Omental fat pad (tissue), 4 donors: ENCODE measurements around the gene TPSG1. TPM values are rescaled to one million over a fixed set of nuclear protein-coding genes. Genes with fewer than 3 reads are reported as not detected.
"Not testable (repeated sequence)": the region's sequence is repeated elsewhere in the genome, so short reads cannot be mapped to it uniquely, and the experiment has no call there.

ENCODE experiments used
- ATAC-seq: fragments of 150-250 bp; one replicate; pipeline ENCODE4 v1.9.1; 2016; ENCODE audit warnings: mild to moderate bottlenecking, moderate library complexity; ENCODE audit not compliant: low FRiP score
- DNase-seq: peaks from one replicate; pipeline ENCODE4 v3.0.0-alpha.2; 2019; ENCODE audit warnings: low spot score
- total RNA-seq, 4 donors: library from RNA; depleted of rRNA; stranded (reverse); fragments of >200 nt; gene quantifications; one replicate each; pipeline ENCODE4 v1.1.0, GENCODE V29; 2016
- TF ChIP-seq, protein P1 (sequence below), 3 donors: fragments of 450-650 bp; IDR thresholded peaks; one replicate each; pipeline ENCODE4 v1.5.1; 2016 to 2017; ENCODE audit warnings: antibody characterized with exemption in 3 of 3, mild to moderate bottlenecking in 3 of 3, moderate library complexity in 2 of 3

TPSG1 gene
- total RNA-seq, 4 donors from 2014 or later = 1.3 TPM; not detected in 3

DNA sequence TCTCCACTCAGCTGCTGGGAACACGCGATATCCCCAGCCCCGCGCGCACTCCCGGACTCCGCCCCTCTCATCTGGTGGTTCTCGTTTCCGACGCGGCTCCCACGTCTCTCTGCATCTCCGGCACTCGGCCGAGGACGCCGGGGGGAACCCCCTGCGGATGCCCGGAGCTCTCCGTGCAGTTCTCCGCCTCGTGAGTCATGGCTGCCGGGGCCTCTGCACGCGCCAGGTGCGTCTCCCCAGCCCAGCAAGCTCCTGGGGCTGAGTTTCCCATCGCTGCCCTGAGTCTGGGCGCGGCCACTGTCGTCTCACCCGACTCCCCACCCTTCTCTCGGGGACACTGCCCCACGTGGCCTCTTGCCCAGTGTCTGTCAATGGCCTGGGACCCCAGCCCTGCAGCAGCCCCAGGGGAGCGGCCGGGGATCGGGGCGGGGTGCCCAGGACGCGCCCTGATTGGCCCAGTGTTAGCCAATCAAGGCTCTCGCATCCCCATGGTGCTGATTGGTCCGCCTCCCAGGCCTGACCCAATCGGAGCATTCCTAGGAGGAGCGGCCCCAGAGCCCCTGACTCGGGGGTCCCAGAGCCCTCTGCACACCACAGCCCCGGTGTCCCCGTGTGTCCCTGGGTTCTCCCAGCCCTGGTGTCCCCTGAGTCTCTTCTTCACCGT is 28.8 kb upstream of the TPSG1 start:
- peak; percentile 49 for ATAC-seq
- DNase-seq = not testable (repeated sequence)

DNA sequence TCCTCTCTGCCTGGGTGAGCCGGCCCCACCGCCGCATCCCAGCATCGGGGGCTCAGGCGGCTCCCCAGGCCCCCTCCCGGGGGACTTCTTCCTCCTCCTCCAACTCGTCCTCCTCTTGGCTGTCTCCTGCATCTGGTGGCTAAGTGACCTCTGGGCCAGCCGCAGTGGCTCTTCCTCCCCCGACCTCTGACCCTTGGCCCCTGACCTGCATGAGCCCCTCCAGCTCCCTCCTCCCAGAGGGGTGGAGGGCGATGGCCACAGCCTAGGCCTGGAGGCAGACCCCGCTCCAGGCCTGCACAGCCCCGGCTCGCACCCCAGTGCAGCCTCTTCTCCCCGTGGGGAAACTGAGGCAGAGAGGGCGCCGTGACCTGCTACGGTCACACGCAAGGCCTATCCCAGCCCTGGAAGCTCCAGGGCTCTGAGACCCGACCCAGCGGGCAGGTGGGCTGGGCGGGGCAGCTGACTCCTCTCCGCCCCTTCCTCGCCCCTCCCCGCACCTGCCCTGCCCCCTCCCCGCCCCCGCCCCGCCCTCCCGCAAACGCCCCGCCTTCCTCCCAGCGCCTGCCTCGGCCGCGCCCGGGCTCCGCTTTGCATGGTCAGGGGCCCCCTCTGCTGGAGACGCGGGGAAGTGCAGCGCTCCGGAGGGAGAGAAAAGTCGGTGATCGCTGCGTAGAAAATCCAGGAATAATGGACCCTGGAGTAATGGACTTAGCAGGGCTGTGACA is 24.1 kb upstream of the TPSG1 start:
- not testable (repeated sequence) for DNase-seq
- peak; percentile 31 for ATAC-seq

DNA sequence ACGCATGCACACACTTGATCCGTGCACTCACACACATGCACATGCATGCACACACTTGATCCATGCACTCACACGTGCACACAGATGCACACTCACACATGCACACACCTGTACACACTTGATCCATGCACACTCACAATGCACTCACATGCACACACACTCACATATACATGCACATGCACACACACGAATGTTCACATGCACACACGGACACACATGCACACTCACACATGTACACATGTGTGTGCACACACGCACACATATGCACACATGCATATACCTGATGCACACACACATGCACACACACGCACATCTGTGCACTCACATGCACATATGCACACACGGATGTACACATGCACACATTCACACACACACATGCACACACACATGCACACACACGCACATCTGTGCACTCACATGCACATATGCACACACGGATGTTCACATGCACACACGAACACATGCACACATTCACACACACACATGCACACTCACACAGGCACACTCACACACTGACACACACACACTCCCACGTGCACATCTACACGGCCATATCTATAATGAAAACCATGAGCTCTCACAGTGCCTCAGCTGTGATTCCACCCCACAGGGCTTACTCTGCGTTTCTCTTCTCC is 23.0 kb upstream of the TPSG1 start:
- not testable (repeated sequence) for ATAC-seq, DNase-seq

DNA sequence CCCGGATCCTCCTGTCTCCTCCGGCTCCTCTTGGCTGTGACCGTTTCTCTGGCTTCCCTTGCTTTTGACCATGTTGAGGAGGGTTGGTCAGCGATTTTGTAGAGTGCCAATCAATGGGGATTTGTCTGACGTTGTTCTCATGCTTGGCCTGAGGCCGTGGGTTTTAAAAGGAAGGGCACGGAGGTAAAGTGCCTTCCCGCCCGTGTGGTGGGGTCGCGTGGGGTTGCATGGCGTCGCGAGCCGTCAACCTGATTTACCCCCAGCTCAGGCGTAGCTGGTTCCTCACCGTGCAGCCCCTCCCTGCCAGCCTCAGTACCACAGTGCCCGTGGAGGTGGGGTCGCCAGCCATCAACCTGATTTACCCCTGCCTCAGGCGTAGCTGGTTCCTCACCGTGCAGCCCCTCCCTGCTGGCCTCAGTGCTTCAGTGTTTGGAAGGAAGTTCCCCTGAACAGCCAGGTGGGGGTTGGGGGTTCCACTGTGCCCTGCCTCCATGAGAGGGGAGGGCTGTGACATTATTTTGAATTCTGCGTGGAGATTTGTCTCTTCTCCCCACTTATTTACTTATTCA is 20.5 kb upstream of the TPSG1 start:
- no peak for ATAC-seq
- TF ChIP-seq, protein P1, sequence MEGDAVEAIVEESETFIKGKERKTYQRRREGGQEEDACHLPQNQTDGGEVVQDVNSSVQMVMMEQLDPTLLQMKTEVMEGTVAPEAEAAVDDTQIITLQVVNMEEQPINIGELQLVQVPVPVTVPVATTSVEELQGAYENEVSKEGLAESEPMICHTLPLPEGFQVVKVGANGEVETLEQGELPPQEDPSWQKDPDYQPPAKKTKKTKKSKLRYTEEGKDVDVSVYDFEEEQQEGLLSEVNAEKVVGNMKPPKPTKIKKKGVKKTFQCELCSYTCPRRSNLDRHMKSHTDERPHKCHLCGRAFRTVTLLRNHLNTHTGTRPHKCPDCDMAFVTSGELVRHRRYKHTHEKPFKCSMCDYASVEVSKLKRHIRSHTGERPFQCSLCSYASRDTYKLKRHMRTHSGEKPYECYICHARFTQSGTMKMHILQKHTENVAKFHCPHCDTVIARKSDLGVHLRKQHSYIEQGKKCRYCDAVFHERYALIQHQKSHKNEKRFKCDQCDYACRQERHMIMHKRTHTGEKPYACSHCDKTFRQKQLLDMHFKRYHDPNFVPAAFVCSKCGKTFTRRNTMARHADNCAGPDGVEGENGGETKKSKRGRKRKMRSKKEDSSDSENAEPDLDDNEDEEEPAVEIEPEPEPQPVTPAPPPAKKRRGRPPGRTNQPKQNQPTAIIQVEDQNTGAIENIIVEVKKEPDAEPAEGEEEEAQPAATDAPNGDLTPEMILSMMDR (IDR thresholded peaks at IDR 0.05) = no peak
- DNase-seq = no peak

DNA sequence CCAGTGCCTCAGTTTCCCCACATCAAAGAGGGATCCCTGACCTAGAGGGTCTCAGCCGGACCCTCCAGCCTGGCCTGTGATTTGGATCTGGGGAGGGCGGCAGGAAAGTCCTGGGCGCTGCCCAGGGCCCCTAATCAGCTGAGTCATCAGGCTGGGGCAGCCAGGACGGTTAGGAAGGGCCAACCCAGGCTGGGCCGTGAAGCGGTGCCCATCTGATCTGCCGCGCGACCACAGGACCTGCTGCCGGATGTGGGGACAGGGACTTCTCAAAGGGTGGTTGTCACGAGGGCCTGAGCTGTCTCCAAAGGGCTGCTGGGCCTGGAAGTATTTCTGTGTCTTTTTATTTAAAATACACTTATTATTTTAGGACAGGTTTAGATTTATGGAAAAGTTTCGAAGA is 19.8 kb upstream of the TPSG1 start:
- DNase-seq (no peak), ATAC-seq (peak; percentile 44)
- TF ChIP-seq, protein P1 (IDR thresholded peaks at IDR 0.05) = no peak

DNA sequence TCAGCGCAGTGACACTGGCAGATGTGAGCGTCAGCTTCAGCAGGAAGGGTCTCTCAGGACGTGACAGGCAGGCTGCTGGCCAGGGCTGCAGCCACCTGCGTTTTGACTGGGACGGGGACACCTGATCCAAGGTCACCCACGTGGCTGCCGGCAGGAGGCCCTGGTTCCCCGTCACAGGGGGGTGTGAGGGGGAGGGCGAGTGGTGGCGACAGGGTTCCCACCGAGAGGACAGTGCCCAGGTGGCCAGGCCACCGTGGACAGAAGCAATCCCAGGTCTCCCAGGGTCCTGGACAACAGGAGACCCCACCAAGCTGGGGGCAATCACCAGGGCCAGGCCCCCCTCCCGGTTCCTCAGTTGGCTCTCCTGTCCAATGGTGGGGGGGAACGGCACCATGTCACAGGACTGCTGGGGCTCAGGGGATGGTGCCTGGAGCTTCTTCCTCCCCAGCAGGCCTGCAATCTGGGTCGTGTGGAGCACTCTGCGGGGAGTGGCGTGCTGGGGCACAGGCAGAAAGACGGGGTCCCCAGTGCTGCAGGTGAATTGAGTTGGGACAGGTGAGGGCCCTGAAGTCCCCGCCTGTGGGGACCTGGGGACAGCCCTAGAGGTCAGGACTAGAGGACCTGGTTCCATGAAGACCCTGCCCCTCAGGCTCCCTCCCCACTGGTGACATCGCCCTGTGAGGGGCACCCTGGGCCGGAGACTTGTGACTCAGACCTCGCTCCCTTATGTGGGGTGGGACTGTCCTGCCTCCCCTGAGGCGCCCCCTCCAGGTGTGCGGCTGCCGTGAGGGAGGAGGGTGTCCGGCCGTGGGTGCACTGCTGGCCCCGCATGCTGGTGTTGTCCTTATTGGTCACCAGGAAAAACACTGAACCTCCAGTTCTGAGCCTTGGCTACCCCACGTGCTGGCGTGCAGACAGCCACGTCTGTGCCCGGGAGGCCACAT is 19.1 kb upstream of the TPSG1 start:
- DNase-seq = not testable (repeated sequence)
- ATAC-seq = peak; percentile 31

DNA sequence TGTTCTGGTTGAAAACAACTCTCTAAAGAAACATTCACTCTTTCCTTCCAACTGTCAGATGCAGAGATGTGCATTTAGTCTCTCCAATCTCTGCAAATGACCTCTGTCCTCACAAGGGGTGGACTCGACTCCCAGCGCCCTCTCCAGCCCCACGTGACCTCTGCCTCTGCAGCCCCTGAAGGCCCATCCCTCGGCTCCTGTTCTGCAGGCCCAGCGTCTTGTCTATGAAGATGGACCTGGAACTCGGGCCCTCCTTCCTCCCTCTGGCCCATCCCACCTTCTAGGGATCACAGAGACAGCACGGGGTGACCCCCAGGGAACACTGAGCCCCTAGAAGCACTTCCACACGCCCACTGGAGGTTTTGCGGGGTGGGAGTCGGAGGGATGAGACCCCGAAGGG is 18.3 kb upstream of the TPSG1 start:
- ATAC-seq, DNase-seq: not testable (repeated sequence)

DNA sequence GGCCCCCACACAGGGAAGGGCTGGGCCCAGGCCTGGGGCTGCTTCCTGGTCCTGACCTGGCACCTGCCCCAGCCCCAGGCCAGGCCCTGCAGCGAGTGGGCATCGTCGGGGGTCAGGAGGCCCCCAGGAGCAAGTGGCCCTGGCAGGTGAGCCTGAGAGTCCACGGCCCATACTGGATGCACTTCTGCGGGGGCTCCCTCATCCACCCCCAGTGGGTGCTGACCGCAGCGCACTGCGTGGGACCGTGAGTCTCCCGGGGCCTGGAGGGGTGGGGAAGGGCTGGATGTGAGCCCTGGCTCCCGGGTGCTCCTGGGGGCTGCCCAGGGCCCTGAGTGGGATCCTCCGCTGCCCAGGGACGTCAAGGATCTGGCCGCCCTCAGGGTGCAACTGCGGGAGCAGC is 16.0 kb upstream of the TPSG1 start:
- DNase-seq, ATAC-seq: not testable (repeated sequence)

DNA sequence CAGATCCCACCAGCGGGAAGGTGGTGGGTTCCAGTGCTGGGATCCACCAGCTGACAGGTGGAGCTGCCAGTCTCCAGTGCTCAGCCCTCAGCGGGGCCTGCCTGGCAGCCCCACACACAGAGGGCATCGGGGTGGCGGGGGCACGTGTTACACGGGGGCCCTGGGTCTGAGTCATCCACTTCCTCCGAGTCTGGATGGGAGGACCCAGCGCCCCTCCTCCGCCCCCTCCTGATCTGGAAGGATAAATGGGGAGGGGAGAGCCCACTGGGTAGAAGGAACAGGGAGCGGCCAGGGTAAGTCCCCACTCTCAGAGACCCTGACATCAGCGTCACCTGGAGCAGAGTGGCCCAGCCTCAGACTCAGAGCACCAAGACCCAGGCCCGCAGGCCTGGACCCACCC is 15.4 kb upstream of the TPSG1 start, which contains the start of gene TPSAB1:
TPSAB1 (plus strand) TSS at position 270 of the 400 bp plus-strand sequence. CDS start 234 bp downstream, outside the sequence.
- ATAC-seq, DNase-seq: not testable (repeated sequence)

DNA sequence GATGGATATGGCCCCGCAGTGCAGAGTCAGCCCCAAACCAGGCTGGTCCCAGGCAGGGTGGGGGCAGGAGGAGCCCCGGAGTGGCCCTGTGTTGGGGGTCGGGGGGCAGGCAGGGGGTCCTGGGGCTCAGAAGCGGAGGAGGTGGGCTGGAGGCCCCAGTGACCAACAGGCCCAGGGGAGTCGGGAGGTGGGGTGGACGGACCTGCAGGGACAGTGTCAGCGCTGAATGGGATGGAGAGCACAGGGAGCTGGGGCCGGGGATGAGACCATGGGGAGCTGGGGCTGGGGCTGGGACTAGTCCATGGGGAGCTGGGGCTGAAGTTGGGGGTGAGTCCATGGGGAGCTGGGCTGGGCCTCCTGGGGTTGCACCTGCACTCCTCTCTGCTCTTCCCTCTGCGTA is 14.5 kb upstream of the TPSG1 start:
- ATAC-seq = not testable (repeated sequence)

DNA sequence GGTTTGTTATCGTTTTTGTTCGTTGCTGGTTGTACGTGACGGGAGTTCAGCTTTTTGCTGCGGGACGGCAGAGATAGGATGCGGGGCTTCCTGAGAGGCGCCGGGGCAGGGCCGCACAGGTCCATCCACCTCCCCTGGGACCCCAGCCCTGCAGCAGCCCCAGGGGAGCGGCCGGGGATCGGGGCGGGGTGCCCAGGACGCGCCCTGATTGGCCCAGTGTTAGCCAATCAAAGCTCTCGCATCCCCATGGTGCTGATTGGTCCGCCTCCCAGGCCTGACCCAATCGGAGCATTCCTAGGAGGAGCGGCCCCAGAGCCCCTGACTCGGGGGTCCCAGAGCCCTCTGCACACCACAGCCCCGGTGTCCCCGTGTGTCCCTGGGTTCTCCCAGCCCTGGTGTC is 13.8 kb upstream of the TPSG1 start:
- DNase-seq, ATAC-seq: not testable (repeated sequence)

More for the DNA sequence above, 14.5 kb upstream of the TPSG1 start:
- not testable (repeated sequence) for DNase-seq
